K562 (cell line): ENCODE measurements around the gene RNASE13. TPM values are rescaled to one million over a fixed set of nuclear protein-coding genes. Genes with fewer than 3 reads are reported as not detected.

ENCODE experiments used
- ATAC-seq: fragments of 200-7000 bp; cut with Tn5 transposase; 3 replicates; pipeline ENCODE4 v1.9.1; 2020; ENCODE audit warnings: moderate library complexity
- BruUV-seq: library from RNA; stranded (reverse); fragments of 400-500 nt; replicated peaks from 2 replicates; lab custom pipeline; 2021; lab: Mats Ljungman, UMichigan
- CTCF ChIA-PET: fragments of 300-600 bp; formaldehyde crosslinking; extraction: SDS; loops from one replicate; lab custom pipeline; 2021; ENCODE audit warnings: low intra/inter-chr PET ratio; lab: Yijun Ruan, JAX
- POLR2A ChIA-PET: fragments of 300-600, 350-650 bp; sonication (Branson Sonifier 250); formaldehyde crosslinking; extraction: SDS; loops from one replicate; lab custom pipeline; 2021; ENCODE audit warnings: antibody characterized with exemption, inconsistent platforms; lab: Yijun Ruan, JAX
- DNase-seq, 4 experiments: peaks; one replicate each; pipeline versions ENCODE4 v3.0.0 to v3.0.0-alpha.2; 2011 to 2018; ENCODE audit warnings: low spot score in 3 of 4, mixed read lengths in 3 of 4; ENCODE audit errors: extremely low read depth in 1 of 4
- FAIRE-seq: peaks from 2 replicates; lab custom pipeline; 2011; peaks lifted over from hg19 to GRCh38; lab: Jason Lieb, UNC
- H2AFZ ChIP-seq: 2 replicates; pipeline ENCODE4 v1.6.0; 2011; ENCODE audit warnings: low read depth, low read length, control low read depth, inconsistent platforms
- H3K27ac ChIP-seq: fragments of 200-600 bp; 3 replicates; pipeline ENCODE4 v1.8.0; 2011; ENCODE audit warnings: low read depth, mild to moderate bottlenecking, control low read depth, inconsistent platforms, low read length, moderate library complexity, mixed read lengths; ENCODE audit errors: extremely low read depth
- H3K27me3 ChIP-seq, 2 experiments: fragments of 300-600 bp in 1 of 2; 2 replicates in 1 of 2; 3 replicates in 1 of 2; pipeline versions ENCODE4 v1.6.0 to v1.8.0; 2011; ENCODE audit warnings: inconsistent platforms in 2 of 2, low read length in 2 of 2, mild to moderate bottlenecking in 1 of 2, mixed read lengths in 1 of 2, moderate library complexity in 1 of 2; ENCODE audit not compliant: control insufficient read depth in 2 of 2, insufficient read depth in 2 of 2
- H3K36me3 ChIP-seq: fragments of 300-600 bp; 3 replicates; pipeline ENCODE4 v1.8.0; 2011; ENCODE audit warnings: mild to moderate bottlenecking, low read length, inconsistent platforms; ENCODE audit not compliant: control insufficient read depth, insufficient read depth
- H3K4me1 ChIP-seq, 2 experiments: fragments of 200-600 bp in 1 of 2; replicated peaks in 1 of 2; 2 replicates in 1 of 2; 3 replicates in 1 of 2; pipeline versions ENCODE4 v1.5.1 to v1.8.0; 2011; ENCODE audit warnings: inconsistent platforms in 2 of 2, low read length in 2 of 2, mild to moderate bottlenecking in 1 of 2, mixed read lengths in 1 of 2, moderate library complexity in 1 of 2; ENCODE audit not compliant: control insufficient read depth in 2 of 2, insufficient read depth in 2 of 2
- H3K4me2 ChIP-seq: 2 replicates; pipeline ENCODE4 v1.6.1; 2011; ENCODE audit warnings: low read length, control low read depth, inconsistent platforms, mixed read lengths; ENCODE audit not compliant: insufficient read depth
- H3K4me3 ChIP-seq: fragments of 200-600 bp; sonication (generic), shearing (Covaris generic); 2 replicates; pipeline ENCODE4 v1.5.1; 2016; ENCODE audit warnings: control low read depth, inconsistent platforms
- H3K79me2 ChIP-seq: fragments of 200-600 bp; 3 replicates; pipeline ENCODE4 v1.8.0; 2011; ENCODE audit warnings: low read length, inconsistent platforms; ENCODE audit not compliant: control insufficient read depth, insufficient read depth
- H3K9ac ChIP-seq, 2 experiments: 2 replicates each; pipeline versions ENCODE4 v1.6.0 to v1.6.1; 2011; ENCODE audit warnings: low read depth in 2 of 2, low read length in 2 of 2, control low read depth in 1 of 2, inconsistent platforms in 1 of 2, mild to moderate bottlenecking in 1 of 2, mixed read lengths in 1 of 2; ENCODE audit not compliant: insufficient read depth in 1 of 2
- H3K9me1 ChIP-seq: one replicate; pipeline ENCODE4 v1.6.0; 2011; ENCODE audit warnings: inconsistent platforms, mild to moderate bottlenecking, low read length, moderate library complexity; ENCODE audit not compliant: control insufficient read depth, insufficient read depth
- H3K9me3 ChIP-seq: replicated peaks from 2 replicates; pipeline ENCODE4 v1.5.1; 2011; ENCODE audit warnings: low read depth, low read length, inconsistent platforms; ENCODE audit not compliant: control insufficient read depth, insufficient read depth
- H4K20me1 ChIP-seq: replicated peaks from 2 replicates; pipeline ENCODE4 v1.6.1; 2011; ENCODE audit warnings: low read length, inconsistent platforms, mixed read lengths; ENCODE audit not compliant: control insufficient read depth, insufficient read depth
- ETS2 ChIP-seq: IDR thresholded peaks from 2 replicates; pipeline ENCODE4 v1.6.1; 2016; ENCODE audit warnings: borderline replicate concordance, missing genetic modification characterization, mild to moderate bottlenecking, moderate library complexity, missing compliant biosample characterization; ENCODE audit not compliant: poor library complexity, severe bottlenecking
- NFYB ChIP-seq: IDR thresholded peaks from 2 replicates; pipeline ENCODE4 v1.6.1; 2011; ENCODE audit warnings: mild to moderate bottlenecking, moderate library complexity; ENCODE audit not compliant: insufficient read length; ENCODE audit errors: extremely low read depth
- ZNF445 ChIP-seq: fragments of 250-450 bp; sonication (Bioruptor Pico); IDR thresholded peaks from 2 replicates; pipeline ENCODE4 v1.4.0; 2020; ENCODE audit warnings: low read depth, mild to moderate bottlenecking, moderate library complexity
- WGBS: fragments of 100-300 bp; shearing (Covaris generic); methylation state at CpG from one replicate; pipeline ENCODE4 v1.1.6; 2016; ENCODE audit warnings: low coverage, mixed read lengths; ENCODE audit not compliant: insufficient coverage; ENCODE audit errors: missing lambda C conversion rate; 5-methylcytosine and 5-hydroxymethylcytosine counted together
- in situ Hi-C: fragments of 300-500 bp; cut with MboI; formaldehyde crosslinking; loops from 4 replicates; pipeline ENCODE4 v1.15.0; 2018; ENCODE audit warnings: inconsistent platforms, mixed read lengths
- intact Hi-C: fragments of 100-400 bp; cut with micrococcal nuclease; formaldehyde crosslinking; loops from 2 replicates; pipeline ENCODE4 v1.14.2; 2022
- polyA plus RNA-seq, 8 experiments: library from polyadenylated mRNA; depleted of rRNA in 4 of 8; stranded (reverse) in 5 of 8; unstranded in 3 of 8; fragments of >200 nt; fragmentation: Nextera tagmentation in 2 of 8; fragmentation: Illumina TruSeq in 1 of 8; extraction: Ambion mirVana in 2 of 8; extraction: Trizol in 1 of 8; gene quantifications; 2 replicates each; pipeline versions ENCODE4 v1.2.1 to v1.2.3, GENCODE V29; 2011 to 2014; ENCODE audit warnings: inconsistent platforms in 1 of 8, missing spikeins in 1 of 8
- total RNA-seq, 7 experiments: library from RNA; depleted of rRNA in 6 of 7; stranded (reverse); fragments of >200 nt in 6 of 7; fragmentation: Illumina TruSeq in 2 of 7; extraction: Trizol in 2 of 7; gene quantifications; 2 replicates each; pipeline versions ENCODE4 v1.2.1 to v1.2.3, GENCODE V29; 2011 to 2021; ENCODE audit warnings: low replicate concordance in 1 of 7

The RNASE13 gene
- total and polyA plus RNA-seq, 9 of the 15 experiments (the other 6 are each of a cell fraction or from before 2014, with no cell fraction given), result not detected

DNA sequence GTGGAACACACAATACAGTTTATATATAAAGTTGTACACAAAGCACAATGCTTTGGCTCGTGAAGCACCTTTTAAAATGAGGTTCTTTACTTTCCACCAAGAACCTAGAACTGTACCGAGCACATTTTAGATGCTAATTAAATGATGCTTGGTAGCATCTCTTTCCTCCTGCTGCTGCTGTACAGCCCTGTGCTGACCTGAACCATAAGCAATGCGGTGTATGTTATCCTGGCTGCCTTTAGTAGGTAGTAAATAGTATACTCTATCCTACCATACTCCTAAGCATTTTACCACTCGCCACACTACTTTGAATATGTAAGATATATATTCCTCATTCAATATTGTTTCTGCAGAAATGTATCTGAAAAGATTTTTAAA is 20.1 kb upstream of the RNASE13 start (continued):
- TF ChIP-seq ETS2 (tag), result no peak

DNA sequence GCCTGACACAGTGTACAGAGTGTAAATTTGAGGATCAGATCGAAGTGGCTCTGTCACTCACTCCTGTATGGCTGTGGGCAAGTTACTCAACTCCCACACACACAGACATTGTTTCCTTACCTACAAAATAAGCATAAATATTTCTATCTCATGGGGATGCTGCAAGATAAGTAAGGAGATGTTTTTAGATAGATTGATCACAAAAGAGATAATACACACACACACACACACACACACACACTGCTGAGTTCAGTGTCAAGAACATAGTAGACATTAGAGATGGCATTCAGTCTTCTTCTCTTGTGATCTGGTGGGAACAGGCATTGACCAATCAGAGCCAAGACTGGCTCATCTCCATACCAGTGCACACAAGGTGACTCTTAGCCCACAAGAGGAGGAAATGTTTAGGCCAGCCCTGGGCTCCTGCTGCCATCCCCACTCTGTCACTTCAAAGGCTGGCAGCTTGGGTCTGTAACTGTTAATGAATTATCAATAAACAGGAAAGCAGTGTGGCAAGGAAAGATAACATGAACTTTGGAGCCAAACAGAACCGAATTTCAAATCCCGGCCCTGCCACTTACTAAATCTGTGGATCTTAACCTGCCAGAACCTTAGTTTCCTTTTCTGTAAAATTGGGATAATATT is 19.6 kb upstream of the RNASE13 start:
- FAIRE-seq, result no peak

More for the DNA sequence above, 19.6 kb upstream of the RNASE13 start:
- POLR2A ChIA-PET, result no interaction called here
- Histone ChIP-seq H2AFZ (no peak overlapping the region), H3K27me3 (no peaks in the 10 kb centered on the region), H3K4me1 (no peaks in the 10 kb centered on the region; a peak in 1 of 5 replicates), H3K4me2 (no peak overlapping the region), H3K9me3 (no peaks in the 10 kb centered on the region)
- in situ Hi-C loops, result no loop called here
- no peak for TF ChIP-seq ZNF445
- TF ChIP-seq NFYB, result peak; percentile 40
- TF ChIP-seq, all 486 proteins: peak for 1
- ATAC-seq (no peak; the same call in 2 of the 3 replicates), DNase-seq (no peak)
- CTCF ChIA-PET, result no interaction called here
- Histone ChIP-seq H3K27ac (no peak overlapping the region), H3K79me2 (no peaks in the 10 kb centered on the region), H3K4me3 (no peak overlapping the region), H3K9me1 (no peaks in the 10 kb centered on the region), H4K20me1 (no peaks in the 10 kb centered on the region), H3K36me3 (no peaks in the 10 kb centered on the region), H3K9ac (no peak overlapping the region)
- intact Hi-C loops, result no loop called here
- WGBS, result 32% methylated on average over 3 of the region's 3 CpGs
- BruUV-seq, result no TSS peak
